HEK293T (cell line): ENCODE measurements around the gene RAB8B.

Experiments
- CTCF ChIA-PET: fragments of 350-600 bp; formaldehyde crosslinking; extraction: SDS; loops from one replicate; lab custom pipeline; 2021; ENCODE audit warnings: antibody characterized with exemption, inconsistent platforms; lab: Yijun Ruan, JAX
- POLR2A ChIA-PET: fragments of 350-600 bp; formaldehyde crosslinking; extraction: SDS; loops from one replicate; lab custom pipeline; 2020; ENCODE audit warnings: antibody characterized with exemption, inconsistent platforms; lab: Yijun Ruan, JAX
- DNase-seq: peaks from one replicate; pipeline ENCODE4 v3.0.0; 2012; ENCODE audit warnings: mixed read lengths; ENCODE audit errors: extremely low spot score
- ARNT ChIP-seq: fragments of 450-650 bp; IDR thresholded peaks from 2 replicates; pipeline ENCODE4 v1.6.1; 2017; ENCODE audit warnings: mild to moderate bottlenecking
- BHLHE40 ChIP-seq: fragments of 450-650 bp; IDR thresholded peaks from 2 replicates; pipeline ENCODE4 v1.6.1; 2016; ENCODE audit warnings: mild to moderate bottlenecking, moderate library complexity, borderline replicate concordance
- CTBP1 ChIP-seq: fragments of 450-650 bp; IDR thresholded peaks from 2 replicates; pipeline ENCODE4 v1.6.1; 2016; ENCODE audit warnings: borderline replicate concordance
- ELF4 ChIP-seq: fragments of 450-650 bp; IDR thresholded peaks from 2 replicates; pipeline ENCODE4 v1.6.1; 2017; ENCODE audit warnings: antibody characterized with exemption
- FOXA1 ChIP-seq: fragments of 450-650 bp; IDR thresholded peaks from 2 replicates; pipeline ENCODE4 v1.6.1; 2016; ENCODE audit warnings: mild to moderate bottlenecking
- FOXK2 ChIP-seq: fragments of 450-650 bp; IDR thresholded peaks from 2 replicates; pipeline ENCODE4 v1.6.1; 2016; ENCODE audit warnings: mild to moderate bottlenecking
- FOXM1 ChIP-seq: fragments of 450-650 bp; IDR thresholded peaks from 2 replicates; pipeline ENCODE4 v1.6.1; 2017; ENCODE audit warnings: mild to moderate bottlenecking, borderline replicate concordance
- HDGF ChIP-seq: fragments of 450-650 bp; IDR thresholded peaks from 2 replicates; pipeline ENCODE4 v1.6.1; 2017; ENCODE audit warnings: antibody characterized with exemption, borderline replicate concordance
- L3MBTL2 ChIP-seq: fragments of 450-650 bp; conservative IDR thresholded peaks from 2 replicates; pipeline ENCODE4 v1.6.1; 2016; ENCODE audit warnings: mild to moderate bottlenecking
- LEF1 ChIP-seq: fragments of 450-650 bp; IDR thresholded peaks from 2 replicates; pipeline ENCODE4 v1.6.1; 2017; ENCODE audit warnings: mild to moderate bottlenecking, borderline replicate concordance
- NFRKB ChIP-seq: fragments of 450-650 bp; IDR thresholded peaks from 2 replicates; pipeline ENCODE4 v1.6.1; 2016; ENCODE audit warnings: mild to moderate bottlenecking, moderate library complexity
- SP1 ChIP-seq: fragments of 450-650 bp; IDR thresholded peaks from 2 replicates; pipeline ENCODE4 v1.6.1; 2017
- SUZ12 ChIP-seq: fragments of 450-650 bp; IDR thresholded peaks from 2 replicates; pipeline ENCODE4 v1.6.1; 2016; ENCODE audit warnings: mild to moderate bottlenecking
- TARDBP ChIP-seq: fragments of 450-650 bp; IDR thresholded peaks from 2 replicates; pipeline ENCODE4 v1.6.1; 2016
- ZNF384 ChIP-seq: fragments of 450-650 bp; IDR thresholded peaks from 2 replicates; pipeline ENCODE4 v1.6.1; 2016
- TF ChIP-seq, protein P1 (sequence below): fragments of 450-650 bp; IDR thresholded peaks from 2 replicates; pipeline ENCODE4 v1.6.1; 2016

RAB8B gene

GRCh38 chr15:63180746-63181145 lies 8.7 kb upstream of the RAB8B start:
- ChIA-PET POLR2A (interaction anchor here (1.9 kb wide), 1 partner anchor 23 kb away, joined by 6 read pairs; the partner anchor contains the start of gene RPS27L), CTCF (no interaction called here)
- DNase-seq, result no peak
- TF ChIP-seq FOXM1, result no peak
- no peak for TF ChIP-seq L3MBTL2
- TF ChIP-seq, protein P1, sequence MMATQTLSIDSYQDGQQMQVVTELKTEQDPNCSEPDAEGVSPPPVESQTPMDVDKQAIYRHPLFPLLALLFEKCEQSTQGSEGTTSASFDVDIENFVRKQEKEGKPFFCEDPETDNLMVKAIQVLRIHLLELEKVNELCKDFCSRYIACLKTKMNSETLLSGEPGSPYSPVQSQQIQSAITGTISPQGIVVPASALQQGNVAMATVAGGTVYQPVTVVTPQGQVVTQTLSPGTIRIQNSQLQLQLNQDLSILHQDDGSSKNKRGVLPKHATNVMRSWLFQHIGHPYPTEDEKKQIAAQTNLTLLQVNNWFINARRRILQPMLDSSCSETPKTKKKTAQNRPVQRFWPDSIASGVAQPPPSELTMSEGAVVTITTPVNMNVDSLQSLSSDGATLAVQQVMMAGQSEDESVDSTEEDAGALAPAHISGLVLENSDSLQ, result no peak

DNA sequence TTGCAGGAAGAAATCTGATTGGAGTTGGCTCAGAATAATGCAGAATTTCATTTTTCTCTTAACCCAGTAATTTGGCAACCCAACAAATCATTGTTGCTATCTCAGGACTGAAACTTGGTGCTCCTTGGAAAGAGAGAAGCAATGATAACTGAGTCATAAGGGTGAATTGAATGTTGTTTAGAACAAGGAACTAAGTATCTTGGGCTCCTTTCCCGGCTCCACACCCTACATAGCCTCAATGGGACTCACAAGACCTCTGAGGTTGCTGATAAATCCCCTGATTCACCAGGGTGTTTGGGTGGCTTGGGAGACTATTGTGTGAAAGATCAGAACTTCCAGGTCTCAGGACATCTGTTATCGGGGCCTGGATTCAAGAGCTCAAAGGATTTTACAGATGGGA lies 7.8 kb upstream of the RAB8B start:
- POLR2A ChIA-PET, result no interaction called here
- CTCF ChIA-PET, result no interaction called here

GRCh38 chr15:63185206-63185605 lies 4.2 kb upstream of the RAB8B start:
- CTCF ChIA-PET, result no interaction called here
- POLR2A ChIA-PET, result no interaction called here
- DNase-seq, result no peak
- no peak for TF ChIP-seq FOXM1
- TF ChIP-seq SP1, result no peak
- no peak for TF ChIP-seq TARDBP
- TF ChIP-seq ELF4, result no peak
- TF ChIP-seq SUZ12, result no peak
- TF ChIP-seq ZNF384, result no peak
- no peak for TF ChIP-seq CTBP1
- no peak for TF ChIP-seq HDGF
- no peak for TF ChIP-seq ARNT
- TF ChIP-seq NFRKB, result no peak
- TF ChIP-seq L3MBTL2, result no peak
- no peak for TF ChIP-seq LEF1
- no peak for TF ChIP-seq FOXA1
- TF ChIP-seq, protein P1, result no peak
- no peak for TF ChIP-seq BHLHE40
- no peak for TF ChIP-seq FOXK2

More for the DNA sequence above, 7.8 kb upstream of the RAB8B start:
- no peak for TF ChIP-seq SP1
- TF ChIP-seq ELF4, result no peak
- TF ChIP-seq LEF1, result no peak
- TF ChIP-seq L3MBTL2, result no peak
- no peak for TF ChIP-seq NFRKB
- TF ChIP-seq CTBP1, result no peak
- no peak for DNase-seq

- CTCF ChIA-PET, result no interaction called here
- TF ChIP-seq ELF4 (no peak), L3MBTL2 (no peak), ZNF384 (no peak), SP1 (no peak), FOXM1 (no peak), ARNT (no peak), SUZ12 (no peak), BHLHE40 (no peak), FOXK2 (no peak), HDGF (no peak), FOXA1 (no peak), NFRKB (no peak), LEF1 (no peak), CTBP1 (no peak)
- TF ChIP-seq, protein P1, result no peak
These were observed 3.3 kb upstream of the RAB8B start for GRCh38 chr15:63186065-63186464.

GRCh38 chr15:63187589-63188226 lies 1.7 kb upstream of the RAB8B start:
- CTCF ChIA-PET, result interaction anchor here (1.0 kb wide), 1 partner anchor 23 kb away, joined by 3 read pairs; no protein-coding TSS in a partner anchor
- TF ChIP-seq BHLHE40, result no peak
- no peak for TF ChIP-seq CTBP1
- TF ChIP-seq FOXK2, result no peak
- POLR2A ChIA-PET, result interaction anchor here (1.6 kb wide), 1 partner anchor 10 kb away, joined by 6 read pairs; no protein-coding TSS in a partner anchor
- no peak for DNase-seq

More at GRCh38 chr15:63186065-63186464, 3.3 kb upstream of the RAB8B start:
- POLR2A ChIA-PET, result no interaction called here
- DNase-seq, result no peak

GRCh38 chr15:63188247-63188925 lies 1.0 kb upstream of the RAB8B start:
- no peak for TF ChIP-seq SUZ12
- no peak for TF ChIP-seq CTBP1
- TF ChIP-seq HDGF, result no peak
- TF ChIP-seq FOXA1, result no peak
- CTCF ChIA-PET, result interaction anchor here (1.0 kb wide), 1 partner anchor 22 kb away, joined by 3 read pairs; no protein-coding TSS in a partner anchor
- DNase-seq, result no peak
- POLR2A ChIA-PET, result interaction anchor here (1.1 to 1.6 kb wide), 3 partner anchors 10 to 905 kb away, joined by 3 to 6 read pairs (median 5); partner anchors contain the start of genes CIAO2A and RPS27L
